GM12878 (cell line): ENCODE results near the gene COL6A1.

Experiments
- MXI1 ChIP-seq: fragments of 150-350 bp; IDR thresholded peaks from 2 replicates; pipeline ENCODE4 v1.6.1; 2011; ENCODE audit warnings: low read depth, mild to moderate bottlenecking, inconsistent platforms, low read length, improper control_type of control experiment
- PML ChIP-seq: IDR thresholded peaks from 2 replicates; pipeline ENCODE4 v1.6.1; 2012; ENCODE audit warnings: low read length, inconsistent platforms
- SIN3A ChIP-seq: IDR thresholded peaks from 2 replicates; pipeline ENCODE4 v1.6.1; 2012; ENCODE audit warnings: low read depth, low read length, improper control_type of control experiment
- TAF1 ChIP-seq: IDR thresholded peaks from 2 replicates; pipeline ENCODE4 v1.6.1; 2011; ENCODE audit warnings: mild to moderate bottlenecking, low read depth, low read length, borderline replicate concordance

- TF ChIP-seq TAF1, result no peak
- no peak for TF ChIP-seq SIN3A
- no peak for TF ChIP-seq MXI1
- no peak for TF ChIP-seq PML
Observed at GRCh38 chr21:45992301-45993209, 11.0 kb downstream of the COL6A1 start.
